CD4-positive, alpha-beta T cell treated with Interleukin-10 for 1 hour (primary cell): ENCODE measurements around the gene WASHC2C.
"Not testable (repeated sequence)": the region's sequence is repeated elsewhere in the genome, so short reads cannot be mapped to it uniquely, and the experiment has no call there.

Experiments used
- DNase-seq: peaks from one replicate; pipeline ENCODE4 v3.0.0-alpha.2; 2020

Gene WASHC2C

GRCh38 chr10:45771757-45772461, 44.8 kb downstream of the WASHC2C start:
- not testable (repeated sequence) for DNase-seq

DNA sequence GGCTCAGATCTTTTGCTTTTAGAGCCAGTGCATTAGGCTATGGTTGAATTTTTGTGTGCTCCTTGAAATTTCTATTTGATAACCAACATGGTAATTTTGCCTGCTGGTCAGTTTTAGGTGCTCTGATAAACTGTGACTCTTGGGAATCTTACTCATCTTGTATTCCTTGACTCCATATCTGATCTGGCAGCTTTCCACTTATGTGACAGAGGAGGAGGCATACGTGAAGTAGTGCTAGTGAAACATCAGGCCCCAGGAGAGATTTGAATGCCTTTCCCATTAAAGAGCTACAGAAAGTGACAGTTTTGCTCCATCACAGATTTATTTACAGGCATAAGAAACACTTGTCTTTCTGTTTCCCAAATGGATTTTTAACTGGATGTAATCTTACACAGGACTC, 59.2 kb downstream of the WASHC2C start:
- not testable (repeated sequence) for DNase-seq

DNA sequence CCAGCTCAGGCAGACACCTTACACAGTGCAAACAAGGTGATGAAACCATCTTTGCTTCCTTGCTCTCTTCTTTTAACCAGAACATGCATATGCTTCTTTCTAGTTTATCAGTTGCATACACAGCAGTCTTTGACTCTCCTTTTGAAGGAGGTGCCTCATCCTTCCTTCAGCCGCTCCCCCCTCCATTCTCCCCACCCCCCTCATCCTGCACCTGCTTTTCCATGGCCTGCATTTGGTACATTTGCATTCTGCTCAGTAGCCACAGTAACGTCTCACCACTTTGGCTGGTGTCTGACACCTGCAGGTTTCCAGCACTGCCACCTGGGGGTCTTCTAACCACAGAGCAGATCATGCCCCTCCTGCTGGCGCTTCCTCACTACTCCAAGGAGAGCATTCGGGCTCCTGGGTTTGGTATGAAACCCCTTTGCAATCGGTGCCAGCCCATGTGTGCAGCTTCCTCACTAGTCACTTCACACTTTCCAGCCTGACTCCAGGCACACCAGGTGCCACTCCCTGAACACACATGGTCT, 60.2 kb downstream of the WASHC2C start:
- DNase-seq: not testable (repeated sequence)

DNA sequence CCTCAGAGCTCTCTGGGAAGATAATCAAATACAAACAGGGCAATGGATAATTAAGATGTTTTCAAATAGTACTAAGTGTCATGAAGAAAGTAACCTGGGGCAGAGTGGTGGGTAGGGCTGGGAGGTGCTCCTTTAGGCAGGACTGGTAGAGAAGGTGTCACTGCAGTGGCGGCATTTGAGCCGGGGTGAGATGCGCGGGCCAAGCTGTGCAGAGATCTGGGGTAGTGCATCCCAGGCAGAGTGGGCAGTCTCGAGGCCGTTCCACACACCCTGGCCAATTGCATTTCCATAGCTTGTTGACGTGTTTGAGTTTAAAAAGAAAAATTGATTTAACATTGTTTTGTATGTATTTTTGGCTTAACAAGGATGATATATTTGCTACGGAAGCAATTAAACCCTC, 62.9 kb downstream of the WASHC2C start:
- not testable (repeated sequence) for DNase-seq

GRCh38 chr10:45790694-45791426, 63.8 kb downstream of the WASHC2C start:
- DNase-seq: not testable (repeated sequence)

DNA sequence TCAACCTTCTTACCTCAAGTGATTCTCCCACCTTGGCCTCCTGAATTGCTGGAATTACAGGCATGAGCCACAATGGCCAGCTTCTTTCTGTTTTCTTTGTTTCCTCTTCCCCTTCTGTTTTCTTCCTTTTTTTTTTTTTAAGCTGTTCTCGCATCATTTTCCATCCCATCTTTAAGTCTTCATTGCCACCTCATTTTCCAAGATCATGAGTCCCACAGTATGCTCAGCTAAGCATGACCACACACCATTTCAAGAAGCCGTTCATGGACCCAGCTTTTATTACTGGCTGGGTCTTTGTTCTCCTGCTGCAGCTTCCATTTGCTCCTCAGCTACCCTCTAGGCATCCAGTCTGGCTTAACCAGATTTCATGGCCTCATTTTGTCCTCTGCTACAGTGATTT, 67.7 kb downstream of the WASHC2C start:
- DNase-seq: not testable (repeated sequence)

- peak; percentile 4 for DNase-seq
These were observed 76.3 kb downstream of the WASHC2C start for GRCh38 chr10:45803060-45804010.

- not testable (repeated sequence) for DNase-seq
These were observed 77.9 kb downstream of the WASHC2C start for GRCh38 chr10:45804996-45805395.

DNA sequence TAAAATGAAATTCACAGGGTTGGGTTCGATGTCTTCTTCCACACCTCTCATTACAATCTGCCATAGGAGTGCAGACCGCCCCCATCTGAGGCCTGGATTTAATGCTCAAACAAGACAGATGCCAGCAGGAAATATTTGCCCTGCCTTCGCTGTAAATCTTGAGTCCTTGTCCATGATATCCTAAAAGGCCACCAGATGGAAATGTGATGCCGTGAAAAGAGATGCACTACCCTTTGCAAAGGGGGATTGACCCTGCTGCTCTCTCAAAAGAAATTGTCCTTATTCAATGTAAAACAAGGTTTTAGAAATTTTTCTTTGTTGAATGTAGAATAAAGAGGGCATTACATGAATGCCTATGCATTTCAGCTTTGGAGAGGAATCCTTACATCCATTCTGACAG, 82.8 kb downstream of the WASHC2C start:
- peak; percentile 12 for DNase-seq

DNA sequence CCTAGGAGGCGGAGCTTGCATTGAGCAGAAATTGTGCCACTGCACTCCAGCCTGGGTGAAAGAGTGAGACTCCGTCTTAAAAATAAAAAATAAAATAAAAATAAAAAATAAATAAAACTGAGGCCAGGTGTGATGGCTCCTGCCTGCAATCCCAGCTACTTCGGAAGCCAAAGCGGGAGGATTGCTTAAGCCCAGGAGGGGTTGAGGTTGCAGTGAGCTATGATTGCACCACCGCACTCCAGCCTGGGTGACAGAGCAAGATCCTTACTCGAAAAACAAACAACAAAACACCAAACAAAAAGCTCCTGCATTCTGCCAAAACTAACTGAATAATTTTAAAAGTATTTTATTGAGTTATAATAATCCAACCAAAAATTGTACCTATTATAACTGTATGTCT, 84.0 kb downstream of the WASHC2C start:
- no peak for DNase-seq

- not testable (repeated sequence) for DNase-seq
These were observed 85.9 kb downstream of the WASHC2C start for GRCh38 chr10:45812959-45813358.

GRCh38 chr10:45814146-45814545, 87.1 kb downstream of the WASHC2C start:
- not testable (repeated sequence) for DNase-seq

DNA sequence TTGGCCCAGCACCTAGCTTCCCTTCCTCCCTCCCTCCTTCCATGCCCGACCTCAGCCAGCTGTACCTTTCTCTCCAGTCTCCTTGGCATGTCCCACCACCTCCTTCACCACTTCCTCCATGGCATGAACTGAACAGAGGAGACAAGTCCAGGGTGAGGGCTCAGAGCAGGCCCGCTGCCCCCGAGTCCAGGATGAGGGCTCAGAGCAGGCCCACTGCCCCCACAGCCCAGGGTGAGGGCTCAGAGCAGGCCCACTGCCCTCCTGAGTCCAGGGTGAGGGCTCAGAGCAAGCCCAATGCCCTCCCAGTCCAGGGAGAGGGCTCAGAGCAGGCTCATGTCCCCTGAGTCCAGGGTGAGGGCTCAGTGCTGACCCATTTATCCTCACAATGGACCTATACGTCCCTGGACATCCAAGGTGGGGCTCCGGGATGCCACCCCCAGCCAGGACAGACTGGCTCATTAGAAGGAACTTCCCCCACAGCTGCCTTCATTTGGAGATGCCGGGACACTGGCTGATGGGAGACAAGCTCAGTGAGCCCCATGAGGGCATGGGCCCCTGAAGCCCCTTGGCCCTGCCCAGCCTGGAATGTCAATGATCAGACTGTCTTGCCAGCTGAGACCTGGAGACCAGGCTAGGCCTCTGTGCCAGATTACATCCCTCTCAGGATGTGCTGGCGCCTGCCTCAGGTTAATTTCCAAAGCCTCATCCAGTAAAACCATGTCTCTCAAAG, 90.2 kb downstream of the WASHC2C start:
- no peak for DNase-seq

DNA sequence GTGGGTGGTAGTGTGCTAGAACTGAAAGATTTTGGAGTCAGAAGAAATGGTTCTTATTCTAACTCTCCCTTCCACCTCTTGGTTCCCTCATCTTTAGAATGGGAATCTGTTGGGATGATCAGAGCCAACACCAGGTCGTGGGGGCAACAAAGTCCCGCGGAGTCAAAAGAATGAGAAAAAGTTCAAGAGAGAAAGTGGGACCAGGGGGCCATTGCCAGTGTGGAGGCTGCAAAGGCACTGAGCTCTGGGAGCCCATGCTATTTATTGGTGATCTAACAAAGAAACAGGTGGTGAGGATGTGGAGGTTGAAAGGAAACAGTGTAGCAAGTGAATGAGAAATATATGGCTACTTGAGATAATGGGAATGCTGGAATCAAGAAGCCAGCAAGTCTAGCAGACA, 90.8 kb downstream of the WASHC2C start:
- DNase-seq: no peak

- DNase-seq: no peak
These were observed 92.5 kb downstream of the WASHC2C start for GRCh38 chr10:45819552-45819951.

GRCh38 chr10:45820107-45820830, 93.2 kb downstream of the WASHC2C start:
- not testable (repeated sequence) for DNase-seq

DNA sequence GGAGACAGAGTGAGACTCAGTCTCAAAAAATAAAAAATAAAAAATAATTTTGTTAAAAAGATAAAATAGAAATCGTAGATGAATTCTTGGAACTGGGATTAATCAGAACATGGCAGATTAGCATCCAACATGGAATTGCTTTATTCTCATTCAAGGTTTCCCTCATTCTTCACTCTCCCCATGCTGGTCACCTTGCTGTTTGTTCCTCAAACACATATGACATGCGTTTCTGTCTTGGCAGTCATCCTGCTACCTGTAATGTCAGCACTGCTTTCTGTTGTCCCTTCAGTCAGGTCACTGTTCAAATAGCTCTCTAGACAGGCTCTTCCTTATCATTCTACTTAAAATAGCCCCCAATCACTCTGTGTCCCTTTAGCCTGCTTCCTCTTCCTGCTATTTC, 95.9 kb downstream of the WASHC2C start:
- not testable (repeated sequence) for DNase-seq
